Superior temporal gyrus (tissue), 1 donor: ENCODE results near the gene MTCH2.
A peak's percentile ranks its signal among the peaks of the same experiment; 100 is the strongest.
"Not testable (repeated sequence)": the region's sequence is repeated elsewhere in the genome, so short reads cannot be mapped to it uniquely, and the experiment has no call there.

Experiments
- DNase-seq: peaks from one replicate; pipeline ENCODE4 v3.0.0-alpha.2; 2016; ENCODE audit errors: extremely low spot score

The MTCH2 gene

GRCh38 chr11:47636331-47636730 is 6.0 kb downstream of the MTCH2 start:
- not testable (repeated sequence) for DNase-seq

GRCh38 chr11:47631473-47631872 is 10.9 kb downstream of the MTCH2 start:
- DNase-seq = no peak

GRCh38 chr11:47628026-47628425 is 14.3 kb downstream of the MTCH2 start:
- DNase-seq = no peak

DNA sequence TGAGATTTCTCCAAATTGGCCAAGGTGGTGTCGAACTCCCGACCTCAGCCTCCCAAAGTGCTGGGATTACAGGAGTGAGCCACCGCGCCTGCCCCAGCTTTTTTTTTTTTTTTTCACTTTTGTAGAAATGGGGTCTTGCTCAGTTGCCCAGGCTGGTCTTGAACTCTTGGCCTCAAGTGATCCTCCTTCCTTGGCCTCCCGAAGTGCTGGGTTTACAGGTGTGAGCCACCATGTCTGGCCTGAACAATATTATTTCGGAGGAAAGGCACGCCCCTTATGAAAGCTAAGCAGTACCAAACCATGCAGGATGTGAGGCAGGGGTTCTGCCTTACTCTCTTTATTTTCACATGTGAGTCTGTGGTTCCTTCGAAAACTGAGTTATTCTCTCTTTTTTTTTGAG is 16.1 kb downstream of the MTCH2 start:
- no peak for DNase-seq

DNA sequence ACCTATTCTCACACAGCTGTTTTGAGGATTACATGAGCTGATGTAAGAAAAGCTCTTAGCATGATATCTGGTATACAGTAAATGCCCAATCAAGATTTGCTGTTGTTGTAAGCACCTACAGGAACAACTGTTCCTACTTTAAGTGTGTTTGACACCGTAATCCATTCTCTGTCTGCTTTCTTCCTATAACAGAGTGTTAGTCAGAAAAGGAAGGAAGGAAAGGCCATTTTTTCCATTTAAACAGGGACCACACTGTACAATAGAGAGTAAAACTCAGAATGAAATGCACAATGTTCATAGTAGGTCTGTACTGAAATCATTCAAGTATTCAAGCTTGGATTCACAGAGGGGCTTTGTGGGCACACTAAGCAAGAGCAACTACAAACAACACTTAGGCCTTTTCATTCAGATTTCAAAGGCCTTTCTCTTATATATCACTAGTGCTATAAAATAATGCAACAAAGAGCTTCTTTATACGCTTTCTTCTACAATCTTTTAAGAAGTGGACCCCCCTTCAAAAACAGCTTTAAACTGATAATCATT is 21.5 kb downstream of the MTCH2 start:
- peak; percentile 29 for DNase-seq

DNA sequence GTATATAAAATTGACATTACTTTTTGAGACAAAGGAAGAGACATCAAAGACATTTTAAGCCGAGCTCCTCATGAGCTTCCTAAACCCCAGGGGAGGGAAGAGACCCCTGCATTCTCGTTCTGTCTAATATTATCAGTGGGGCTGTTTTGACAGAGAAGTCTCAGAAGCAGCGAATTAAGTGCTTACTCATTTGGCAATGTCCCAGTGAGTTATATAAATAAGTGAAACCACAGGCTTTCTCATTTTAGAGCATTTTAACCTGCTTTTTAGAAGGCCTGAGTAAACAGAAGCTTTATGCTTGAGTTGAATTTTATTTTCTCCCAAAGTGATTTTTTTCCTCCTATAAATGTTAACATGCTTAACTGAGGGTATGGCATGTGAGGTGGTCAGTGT is 24.9 kb downstream of the MTCH2 start:
- peak; percentile 45 for DNase-seq

DNA sequence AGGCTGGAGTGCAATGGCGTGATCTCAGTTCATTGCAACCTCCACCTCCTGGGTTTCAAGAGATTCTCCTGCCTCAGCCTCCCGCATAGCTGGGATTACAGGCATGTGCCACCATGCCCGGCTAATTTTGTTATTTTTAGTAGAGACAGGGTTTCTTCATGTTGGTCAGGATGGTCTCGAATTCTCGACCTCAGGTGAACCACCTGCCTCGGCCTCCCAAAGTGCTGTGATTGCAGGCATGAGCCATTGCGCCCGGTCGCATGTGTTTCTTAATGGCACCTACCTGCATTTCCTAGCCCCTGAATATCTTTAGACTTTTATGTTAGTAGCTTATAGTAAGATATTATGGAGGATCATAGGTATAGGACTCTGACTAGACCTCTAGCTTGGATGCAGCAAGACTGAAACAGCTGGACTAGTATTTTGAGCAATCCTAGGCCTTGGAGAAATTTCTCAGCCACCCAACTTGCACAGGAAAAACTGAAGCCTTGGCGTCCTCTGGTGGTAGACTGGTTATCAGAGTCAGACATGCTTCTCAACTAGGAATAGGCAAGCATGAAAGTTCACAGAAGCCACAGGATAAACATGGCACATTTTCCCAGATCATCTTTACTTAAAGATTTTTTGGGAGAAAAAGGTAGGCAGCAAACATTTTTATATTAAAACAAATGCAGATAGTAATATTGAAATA is 25.5 kb downstream of the MTCH2 start:
- DNase-seq = peak; percentile 82

GRCh38 chr11:47615249-47615648 is 27.1 kb downstream of the MTCH2 start:
- DNase-seq = no peak

- DNase-seq = peak; percentile 52
Observed at GRCh38 chr11:47611348-47611794, 31.0 kb downstream of the MTCH2 start.

DNA sequence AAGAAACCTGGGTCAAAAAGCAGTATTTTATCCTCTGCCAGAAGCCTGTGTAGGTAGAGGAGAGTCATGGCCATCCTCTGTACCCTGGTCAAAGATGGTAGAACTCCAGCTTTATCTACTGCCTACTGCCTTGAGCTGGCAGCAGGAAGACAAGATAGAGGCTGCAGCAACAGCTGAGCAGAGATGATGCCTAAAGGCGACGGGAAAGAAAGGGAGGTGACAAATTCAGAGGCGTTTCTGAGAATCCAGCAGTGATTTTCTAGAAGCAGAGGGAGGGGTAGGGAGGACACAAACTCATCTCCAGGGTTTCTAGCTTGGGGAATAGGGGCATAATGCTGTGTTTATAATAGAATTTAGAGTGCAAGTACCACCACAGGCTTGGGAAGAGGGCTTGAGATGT is 32.7 kb downstream of the MTCH2 start:
- no peak for DNase-seq

GRCh38 chr11:47607380-47607779 is 35.0 kb downstream of the MTCH2 start:
- DNase-seq = peak; percentile 65

DNA sequence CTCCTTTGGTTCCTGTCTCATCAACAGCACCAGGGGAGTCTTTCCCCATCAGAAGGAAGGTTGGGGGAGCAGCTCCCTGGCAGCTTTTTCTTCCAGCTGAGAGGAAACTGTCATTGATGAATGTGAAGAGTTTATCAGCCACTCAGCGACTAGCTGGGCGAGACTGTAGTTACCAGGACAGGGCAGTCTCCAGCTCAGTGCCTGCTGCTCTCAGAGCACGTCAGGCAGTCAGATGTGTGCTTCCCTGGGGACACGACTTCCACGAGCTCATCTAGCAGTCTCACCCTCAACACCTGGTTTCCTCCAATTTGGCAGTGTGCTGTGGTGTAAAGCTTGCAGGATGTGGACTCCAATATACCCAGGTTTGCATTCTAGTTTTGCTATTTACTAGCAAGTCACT is 35.6 kb downstream of the MTCH2 start:
- DNase-seq = no peak

DNA sequence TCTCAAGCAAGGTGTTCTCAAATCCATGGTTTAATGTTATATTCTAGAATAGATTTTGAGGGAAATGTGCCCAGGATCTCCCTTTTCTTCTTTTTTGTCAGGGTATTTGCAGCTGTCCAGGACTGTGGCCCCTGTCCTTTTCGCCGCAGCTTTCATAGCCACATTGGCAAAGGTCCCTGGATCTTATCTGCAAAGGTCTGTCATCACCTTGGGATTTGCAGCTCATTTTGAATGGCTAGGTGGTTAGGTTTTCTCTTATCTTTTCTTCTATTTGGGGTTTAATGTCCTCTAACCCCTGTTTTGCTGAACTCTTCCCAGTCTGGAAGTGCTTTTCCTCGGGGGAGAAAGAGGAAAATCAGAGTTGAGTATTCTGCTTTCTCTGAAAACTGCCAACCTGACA is 36.4 kb downstream of the MTCH2 start:
- DNase-seq = no peak

DNA sequence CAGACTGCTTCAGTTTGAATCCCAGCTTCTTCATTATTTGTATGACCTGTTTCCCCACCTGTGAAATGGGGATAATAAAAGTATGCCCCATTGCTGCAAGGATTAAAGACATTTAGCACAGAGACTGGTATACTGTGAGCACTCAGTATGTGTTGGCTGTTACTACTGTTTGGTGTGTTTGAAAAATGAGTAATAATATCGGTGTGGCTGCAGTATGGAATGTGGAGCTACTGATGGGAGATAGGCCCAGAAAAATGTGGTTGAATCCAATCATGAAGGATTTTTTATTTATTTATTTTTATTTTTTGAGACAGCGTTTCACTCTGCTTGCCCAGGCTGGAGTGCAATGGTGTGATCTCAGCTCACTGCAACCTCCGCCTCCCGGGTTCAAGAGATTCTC is 39.1 kb downstream of the MTCH2 start:
- no peak for DNase-seq

- no peak for DNase-seq
Observed at GRCh38 chr11:47599902-47600301, 42.5 kb downstream of the MTCH2 start.

GRCh38 chr11:47595967-47596366 is 46.4 kb downstream of the MTCH2 start:
- DNase-seq = no peak

DNA sequence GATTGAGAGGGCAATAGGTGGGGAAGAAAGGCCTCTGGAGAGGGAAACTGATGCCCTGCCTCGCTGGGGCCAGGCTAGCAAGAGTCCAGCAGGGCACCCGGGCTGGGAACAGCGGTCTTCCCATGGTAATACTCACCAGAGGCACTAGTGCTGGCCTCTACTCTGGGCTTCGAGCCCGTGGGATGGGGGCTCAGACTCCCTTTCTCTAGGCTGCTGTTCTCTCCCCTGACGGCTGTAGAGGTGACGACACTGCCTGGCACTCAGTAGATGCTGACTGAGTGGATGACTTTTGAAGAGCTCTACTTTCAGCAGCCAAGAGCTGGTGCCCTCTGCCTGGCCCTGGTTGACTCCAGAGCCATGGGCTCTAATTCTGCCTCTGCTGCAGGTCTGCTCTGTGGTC is 47.3 kb downstream of the MTCH2 start:
- peak; percentile 12 for DNase-seq

DNA sequence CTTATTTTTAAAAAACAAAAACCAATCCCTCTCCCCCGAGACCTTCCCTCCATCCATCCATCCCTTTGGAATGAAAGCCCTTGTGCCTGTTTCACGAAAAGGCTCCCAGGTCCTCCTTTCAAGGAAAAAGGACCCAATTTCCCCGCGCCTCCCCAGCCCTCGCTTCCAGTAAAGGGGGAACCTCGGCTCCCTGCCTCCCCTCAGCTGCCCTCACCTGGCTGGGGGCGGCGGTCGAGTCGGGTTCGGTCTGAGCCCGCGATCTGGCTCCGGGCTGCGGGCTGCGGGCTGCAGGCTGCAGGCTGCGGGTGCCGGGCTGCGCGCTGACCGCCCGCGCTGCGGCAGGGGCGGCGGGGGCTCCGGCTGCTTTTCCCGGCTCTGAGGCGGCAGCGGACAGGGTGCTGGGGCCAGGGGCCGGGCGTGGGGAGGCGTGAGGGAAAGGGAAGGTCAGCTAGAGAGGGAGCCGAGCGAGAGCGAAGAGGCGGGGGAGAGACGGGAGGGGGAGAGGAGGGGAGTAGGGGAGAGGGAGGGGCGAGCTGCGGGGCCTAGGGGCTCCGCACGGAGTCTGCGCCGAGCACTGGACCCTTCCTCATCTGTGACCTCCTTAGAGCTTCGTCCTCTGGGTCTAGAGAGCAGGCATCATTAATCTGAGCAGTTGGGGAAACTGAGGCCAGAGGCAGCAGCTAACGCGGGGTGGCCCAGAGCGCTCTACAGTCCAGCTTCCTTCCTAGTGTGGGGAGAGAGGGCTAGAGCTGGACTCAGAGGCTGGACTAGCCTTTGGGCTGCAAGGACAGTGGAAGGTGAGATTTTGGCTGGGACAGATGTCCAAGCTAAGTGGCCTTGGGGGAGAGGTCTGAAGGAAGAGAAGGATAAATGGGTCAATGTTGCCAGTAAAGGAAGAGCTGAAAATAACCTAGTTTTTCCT is 48.2 kb downstream of the MTCH2 start, which contains the start of gene C1QTNF4:
Gene C1QTNF4 (minus strand): TSS at position 478 of the 922 bp plus-strand sequence. CDS start 3,601 bp downstream, outside the sequence.
- DNase-seq = peak; percentile 9

DNA sequence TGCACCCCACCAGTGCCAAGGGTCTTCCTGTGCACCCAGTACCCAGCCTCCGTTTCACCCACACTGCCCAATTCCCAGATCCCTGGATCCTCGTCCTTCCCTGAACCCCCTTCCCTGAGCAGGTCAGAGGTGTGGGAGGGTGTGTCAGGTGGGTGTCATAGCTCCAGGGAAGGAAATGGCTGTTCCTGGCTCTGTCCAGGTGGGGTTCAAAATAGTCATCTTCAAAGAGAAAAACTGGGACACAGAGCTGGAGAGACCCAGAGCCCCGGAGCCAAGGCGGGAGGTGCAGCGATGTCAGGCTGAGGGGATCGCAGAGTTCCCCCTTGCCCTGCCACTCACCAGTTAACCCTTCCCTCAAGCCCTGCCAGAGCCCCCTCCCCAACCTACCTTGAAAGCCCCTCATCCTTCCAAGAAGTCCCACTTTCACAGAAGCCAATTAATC is 48.8 kb downstream of the MTCH2 start:
- DNase-seq = no peak

DNA sequence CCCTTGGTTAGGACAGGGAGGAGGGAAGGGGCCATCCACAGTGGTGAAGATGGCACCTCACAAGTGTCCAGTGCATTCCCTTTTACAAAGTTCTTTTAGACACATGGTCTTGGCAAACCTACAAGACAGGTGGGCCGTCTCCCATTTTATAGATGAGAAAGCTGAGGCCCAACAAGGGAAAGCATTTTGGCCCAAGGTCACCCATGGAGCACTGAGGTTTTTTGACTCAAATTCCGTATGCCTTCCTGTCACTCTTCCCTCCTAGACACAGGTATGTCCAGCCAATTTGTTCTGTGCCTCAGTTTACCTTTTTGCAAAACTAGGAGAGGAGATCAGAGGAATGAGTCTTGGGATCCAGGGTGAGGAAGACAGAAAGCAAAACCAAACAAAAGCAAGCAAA is 49.4 kb downstream of the MTCH2 start:
- no peak for DNase-seq

DNA sequence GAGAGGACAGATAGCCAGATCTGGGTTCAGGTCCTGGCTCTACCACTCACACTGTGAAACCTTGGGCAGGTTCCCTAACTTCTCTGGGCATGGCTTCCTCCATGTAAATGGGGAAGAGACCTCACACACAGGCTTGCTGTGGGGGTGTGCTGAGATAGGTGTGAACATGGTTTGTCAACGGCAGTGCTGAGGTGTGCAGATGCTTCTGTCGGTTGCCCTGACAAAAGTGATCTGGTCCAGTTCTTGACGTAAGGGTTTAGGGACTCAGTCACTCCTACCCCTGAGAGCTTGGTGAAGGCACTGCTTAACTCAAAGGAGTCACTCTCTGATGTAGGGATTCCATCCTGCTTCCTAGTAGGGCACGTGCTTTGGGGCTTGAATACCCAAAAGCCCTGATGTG is 50.1 kb downstream of the MTCH2 start:
- peak; percentile 50 for DNase-seq

- DNase-seq = peak; percentile 10
Observed at GRCh38 chr11:47591764-47592163, 50.6 kb downstream of the MTCH2 start.
